Gastrocnemius medialis (tissue), 4 donors: ENCODE results near the gene MYO1E. TPM values are rescaled to one million over a fixed set of nuclear protein-coding genes. Genes with fewer than 3 reads are reported as not detected.

Experiments used
- ATAC-seq, 2 donors: fragments of 150-250 bp; one replicate each; pipeline ENCODE4 v1.9.1; 2016
- DNase-seq, 2 donors: peaks; one replicate each; pipeline ENCODE4 v3.0.0-alpha.2; 2019
- H3K27ac ChIP-seq, 4 donors: fragments of 200-600 bp; sonication (generic); 1 replicate in 1 of 4; 2 replicates in 3 of 4; pipeline ENCODE4 v1.5.1; 2016 to 2018; ENCODE audit warnings: mild to moderate bottlenecking in 2 of 4, moderate library complexity in 1 of 4
- H3K27me3 ChIP-seq, 3 donors: fragments of 200-600 bp; sonication (generic) in 2 of 3; 1 replicate in 1 of 3; 2 replicates in 2 of 3; pipeline versions ENCODE4 v1.5.1 to v1.6.0; 2016 to 2019; ENCODE audit warnings: mild to moderate bottlenecking in 1 of 3, moderate library complexity in 1 of 3
- H3K36me3 ChIP-seq, 2 donors: fragments of 200-600 bp; sonication (generic) in 1 of 2; one replicate each; pipeline ENCODE4 v1.5.1; 2017 to 2018
- H3K4me1 ChIP-seq, 2 donors: fragments of 200-600 bp; sonication (generic) in 1 of 2; one replicate each; pipeline ENCODE4 v1.5.1; 2016 to 2017; ENCODE audit warnings: mild to moderate bottlenecking in 2 of 2
- H3K4me3 ChIP-seq, 4 donors: fragments of 200-600 bp; sonication (generic) in 3 of 4; 1 replicate in 1 of 4; 2 replicates in 3 of 4; pipeline ENCODE4 v1.5.1; 2016 to 2019; ENCODE audit warnings: mild to moderate bottlenecking in 2 of 4
- H3K9me3 ChIP-seq, 3 donors: fragments of 200-600 bp; sonication (generic) in 2 of 3; 1 replicate in 1 of 3; 2 replicates in 2 of 3; pipeline ENCODE4 v1.5.1; 2016 to 2019
- POLR2A ChIP-seq, 2 donors: fragments of 450-650 bp; IDR thresholded peaks; one replicate each; pipeline ENCODE4 v1.6.1; 2017; ENCODE audit warnings: antibody characterized with exemption in 2 of 2, mild to moderate bottlenecking in 2 of 2, moderate library complexity in 2 of 2
- in situ Hi-C, 4 donors: fragments of 200-750 bp; cut with MboI; loops; one replicate each; pipeline versions ENCODE4 v1.15.0 to v1.8.0; 2017; ENCODE audit warnings: low sequenced_read_pairs in 4 of 4
- intact Hi-C: fragments of 100-400 bp; cut with DNase I; formaldehyde crosslinking; loops from one replicate; pipeline ENCODE4 v1.15.1; 2023; ENCODE audit warnings: low total_unique reads
- total RNA-seq, 4 donors: library from RNA; depleted of rRNA; stranded (reverse); fragments of >200 nt; gene quantifications; one replicate each; pipeline versions ENCODE4 v1.1.0 to v1.2.3, GENCODE V29; 2016
- TF ChIP-seq, protein P1 (sequence below), 5 experiments: fragments of 450-650 bp in 3 of 5; fragments of 200-600 bp in 2 of 5; sonication (generic) in 2 of 5; IDR thresholded peaks in 4 of 5; conservative IDR thresholded peaks in 1 of 5; 1 replicate in 4 of 5; 2 replicates in 1 of 5; pipeline ENCODE4 v1.5.1; 2016 to 2019; ENCODE audit warnings: antibody characterized with exemption in 5 of 5, mild to moderate bottlenecking in 3 of 5, moderate library complexity in 3 of 5

The MYO1E gene
- total RNA-seq, 4 donors from 2014 or later, result 12.8 to 39.6 (median 30.7) TPM

DNA sequence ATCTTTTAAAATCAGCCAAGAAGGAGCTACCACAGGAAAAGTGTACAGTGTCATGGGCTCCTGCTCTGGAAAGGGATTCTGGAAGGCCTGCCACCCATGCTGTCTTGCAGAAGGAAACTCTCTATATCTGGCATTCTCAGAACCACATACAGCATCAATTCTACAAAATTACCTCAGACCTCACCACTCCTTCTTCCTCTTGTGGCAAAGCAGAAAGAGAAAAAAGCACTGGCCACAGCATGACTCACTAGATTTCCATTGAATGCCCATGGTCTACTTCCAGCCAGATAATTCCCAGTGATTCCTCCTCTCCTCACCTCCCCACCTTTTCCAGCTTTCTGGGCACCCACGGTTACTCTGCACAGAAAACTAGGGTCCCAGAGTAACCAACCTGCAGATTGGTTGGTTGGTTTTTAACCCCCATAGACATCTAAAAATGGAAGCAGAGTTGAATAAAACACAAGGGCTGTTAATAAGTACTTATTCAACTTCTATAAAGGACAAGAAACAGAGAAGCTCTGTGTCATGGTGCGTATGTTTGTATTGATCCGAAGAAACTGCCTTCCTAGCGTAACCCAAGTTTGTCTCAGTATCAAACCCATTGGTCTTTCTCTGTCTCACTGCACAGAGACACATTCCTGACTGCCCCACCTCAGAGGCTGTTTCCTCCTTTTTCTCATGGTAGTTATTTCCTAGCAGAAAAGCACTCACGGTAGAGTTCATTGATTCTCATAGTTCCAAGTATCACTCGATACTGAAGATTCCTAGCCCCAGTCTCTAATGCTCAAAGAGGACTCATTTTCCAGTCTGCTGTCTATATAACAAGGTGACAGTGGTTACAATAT is 98.3 kb downstream of the MYO1E start:
- no peak for ATAC-seq

DNA sequence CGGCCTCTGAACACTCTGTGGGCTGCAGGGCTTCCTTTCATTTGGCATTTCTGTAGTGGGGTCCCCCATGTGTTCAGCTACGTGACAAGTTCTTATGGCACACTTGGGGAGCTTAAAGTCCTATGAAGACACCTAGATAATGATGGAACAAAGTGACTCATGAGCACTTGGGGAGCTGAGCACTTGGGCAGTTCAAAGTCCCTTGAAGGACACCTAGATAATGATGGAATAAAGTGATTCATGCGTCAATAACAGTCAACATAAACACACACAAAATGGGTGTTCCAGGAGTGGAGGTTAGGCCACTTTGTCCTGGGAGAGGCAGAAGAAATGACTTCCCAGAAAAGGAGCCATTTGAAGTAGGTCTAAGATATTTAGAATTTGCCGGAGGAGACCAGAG is 99.4 kb downstream of the MYO1E start:
- Histone ChIP-seq H3K4me3 (no peak overlapping the region), H3K36me3 (no peaks in the 10 kb centered on the region), H3K27ac (no peak overlapping the region), H3K4me1 (peaks cover 3 to 7% of the 10 kb centered on the region in 2 donors), H3K9me3 (no peaks in the 10 kb centered on the region), H3K27me3 (no peaks in the 10 kb centered on the region)
- ATAC-seq (no peak), DNase-seq (no peak)
- TF ChIP-seq POLR2A (IDR thresholded peaks at IDR 0.05), result no peak
- TF ChIP-seq, protein P1, sequence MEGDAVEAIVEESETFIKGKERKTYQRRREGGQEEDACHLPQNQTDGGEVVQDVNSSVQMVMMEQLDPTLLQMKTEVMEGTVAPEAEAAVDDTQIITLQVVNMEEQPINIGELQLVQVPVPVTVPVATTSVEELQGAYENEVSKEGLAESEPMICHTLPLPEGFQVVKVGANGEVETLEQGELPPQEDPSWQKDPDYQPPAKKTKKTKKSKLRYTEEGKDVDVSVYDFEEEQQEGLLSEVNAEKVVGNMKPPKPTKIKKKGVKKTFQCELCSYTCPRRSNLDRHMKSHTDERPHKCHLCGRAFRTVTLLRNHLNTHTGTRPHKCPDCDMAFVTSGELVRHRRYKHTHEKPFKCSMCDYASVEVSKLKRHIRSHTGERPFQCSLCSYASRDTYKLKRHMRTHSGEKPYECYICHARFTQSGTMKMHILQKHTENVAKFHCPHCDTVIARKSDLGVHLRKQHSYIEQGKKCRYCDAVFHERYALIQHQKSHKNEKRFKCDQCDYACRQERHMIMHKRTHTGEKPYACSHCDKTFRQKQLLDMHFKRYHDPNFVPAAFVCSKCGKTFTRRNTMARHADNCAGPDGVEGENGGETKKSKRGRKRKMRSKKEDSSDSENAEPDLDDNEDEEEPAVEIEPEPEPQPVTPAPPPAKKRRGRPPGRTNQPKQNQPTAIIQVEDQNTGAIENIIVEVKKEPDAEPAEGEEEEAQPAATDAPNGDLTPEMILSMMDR (IDR thresholded peaks at IDR 0.05 in 4 of 5, conservative IDR thresholded peaks at IDR 0.05 in 1 of 5), result no peak
- in situ Hi-C loops (no loop called here), intact Hi-C loops (no loop called here)

More for the DNA sequence above, 98.3 kb downstream of the MYO1E start:
- peaks cover 7 to 9% of the 10 kb centered on the region in 2 donors for H3K4me1 ChIP-seq
- H3K27ac ChIP-seq, result no peak overlapping the region
- no peaks in the 10 kb centered on the region for H3K36me3 ChIP-seq
- no peaks in the 10 kb centered on the region for H3K9me3 ChIP-seq
- intact Hi-C loops (no loop called here), in situ Hi-C loops (no loop called here)
- no peaks in the 10 kb centered on the region for H3K27me3 ChIP-seq
- no peak for DNase-seq
- no peak for TF ChIP-seq POLR2A (IDR thresholded peaks at IDR 0.05)
- H3K4me3 ChIP-seq, result no peak overlapping the region

DNA sequence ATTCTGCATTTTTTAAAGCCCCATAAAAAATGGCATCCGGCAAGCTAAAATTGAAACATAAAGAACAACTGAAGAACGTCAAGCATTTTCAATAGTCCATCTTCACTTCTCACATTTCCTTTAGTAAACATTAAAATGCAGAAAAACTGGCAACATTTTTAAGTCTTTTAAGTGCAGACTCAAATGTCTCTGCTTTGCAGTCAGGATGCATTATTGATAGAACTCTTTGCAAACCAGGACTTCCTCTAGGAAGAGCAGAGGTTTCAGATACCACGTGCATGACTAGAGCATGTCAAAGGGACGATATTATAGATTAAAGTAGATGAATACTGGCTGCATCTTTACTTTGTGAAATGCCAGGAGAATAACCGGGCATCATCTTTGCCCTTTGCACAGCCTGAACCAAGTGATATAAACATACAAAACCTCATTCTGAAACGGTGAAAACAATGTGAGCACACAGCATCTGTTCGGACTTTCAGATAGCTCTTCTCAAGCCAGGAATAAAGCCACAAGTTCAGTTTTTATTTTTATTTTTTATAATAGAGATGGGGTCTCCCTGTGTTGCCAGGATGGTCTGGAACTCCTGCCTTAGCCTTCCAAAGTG is 101.0 kb downstream of the MYO1E start:
- Histone ChIP-seq H3K4me3 (no peak overlapping the region), H3K36me3 (no peaks in the 10 kb centered on the region), H3K27ac (no peak overlapping the region), H3K27me3 (no peaks in the 10 kb centered on the region), H3K9me3 (no peaks in the 10 kb centered on the region), H3K4me1 (no peaks in the 10 kb centered on the region)
- TF ChIP-seq POLR2A (IDR thresholded peaks at IDR 0.05), result no peak
- TF ChIP-seq, protein P1 (IDR thresholded peaks at IDR 0.05 in 4 of 5, conservative IDR thresholded peaks at IDR 0.05 in 1 of 5), result no peak
- in situ Hi-C loops (no loop called here), intact Hi-C loops (no loop called here)
- ATAC-seq, result no peak
- no peak for DNase-seq

DNA sequence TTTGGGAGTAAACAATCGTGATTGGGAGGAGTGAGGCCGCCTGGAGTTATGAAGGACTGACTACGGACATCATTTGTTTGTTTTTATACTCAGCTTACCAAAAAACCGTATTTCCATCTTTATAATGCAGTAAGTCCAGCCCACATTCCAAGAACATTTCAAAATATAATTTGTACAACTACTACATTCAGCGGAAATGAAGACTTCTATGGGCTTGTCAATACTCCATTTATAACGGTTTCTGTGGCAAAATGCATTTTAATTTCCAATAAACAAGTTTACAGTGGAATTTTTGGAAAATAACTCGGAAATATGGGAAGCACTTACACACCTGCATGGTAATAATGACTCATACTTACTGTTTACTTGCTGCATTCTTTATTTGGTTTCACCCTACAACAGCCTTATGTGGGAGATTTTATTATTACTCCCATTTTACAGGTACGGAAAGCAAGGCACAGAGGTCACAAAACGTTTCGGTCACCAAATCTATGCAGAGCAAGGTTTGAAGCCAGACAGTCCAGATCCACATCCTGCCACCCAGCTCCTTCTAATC is 103.7 kb downstream of the MYO1E start:
- in situ Hi-C loops (no loop called here), intact Hi-C loops (no loop called here)
- DNase-seq (no peak), ATAC-seq (no peak)
- no peaks in the 10 kb centered on the region for H3K36me3 ChIP-seq
- TF ChIP-seq, protein P1 (IDR thresholded peaks at IDR 0.05 in 4 of 5, conservative IDR thresholded peaks at IDR 0.05 in 1 of 5), result no peak
- no peak for TF ChIP-seq POLR2A (IDR thresholded peaks at IDR 0.05)
- H3K4me3 ChIP-seq, result no peak overlapping the region
- H3K27me3 ChIP-seq, result no peaks in the 10 kb centered on the region
- H3K9me3 ChIP-seq, result no peaks in the 10 kb centered on the region
- H3K27ac ChIP-seq, result no peak overlapping the region
- H3K4me1 ChIP-seq, result no peaks in the 10 kb centered on the region

DNA sequence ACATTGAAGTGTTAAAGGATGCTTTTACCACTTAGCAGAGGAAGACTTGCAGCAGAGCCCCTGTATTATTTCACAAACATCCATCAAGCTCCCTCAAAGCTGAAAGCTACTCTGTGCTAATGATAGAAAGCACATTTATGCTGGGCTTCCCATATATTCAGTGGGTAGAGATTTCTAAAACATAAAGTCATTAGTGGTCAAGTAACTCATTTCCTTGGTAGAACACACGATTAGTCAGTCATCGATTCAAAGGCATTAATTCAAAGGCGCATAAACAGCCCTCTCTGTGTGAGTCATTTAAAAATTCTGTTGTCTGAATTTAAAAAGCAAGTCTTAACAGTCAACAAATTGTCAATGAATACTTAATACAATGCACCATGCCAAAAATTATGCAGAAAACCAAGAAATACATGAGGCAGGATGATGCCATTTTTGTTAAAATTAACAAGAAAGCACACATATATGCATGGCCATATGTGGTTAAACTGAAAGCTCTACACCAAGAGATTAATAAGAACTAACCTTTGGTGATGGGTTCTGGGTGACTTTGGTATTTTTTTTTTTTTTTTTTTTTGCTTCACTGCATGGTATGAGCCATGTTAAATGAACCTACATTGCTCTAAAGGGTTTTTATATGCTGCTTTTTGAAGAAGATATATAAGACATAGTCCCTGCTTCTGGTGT is 104.4 kb downstream of the MYO1E start:
- DNase-seq (no peak), ATAC-seq (no peak)
- Histone ChIP-seq H3K36me3 (no peaks in the 10 kb centered on the region), H3K9me3 (no peaks in the 10 kb centered on the region), H3K4me3 (no peak overlapping the region), H3K27ac (no peak overlapping the region), H3K4me1 (no peaks in the 10 kb centered on the region), H3K27me3 (no peaks in the 10 kb centered on the region)
- in situ Hi-C loops, result no loop called here
- TF ChIP-seq POLR2A (IDR thresholded peaks at IDR 0.05), result no peak
- TF ChIP-seq, protein P1 (IDR thresholded peaks at IDR 0.05 in 4 of 5, conservative IDR thresholded peaks at IDR 0.05 in 1 of 5), result no peak
- intact Hi-C loops, result no loop called here
